K562 (cell line): ENCODE results near the gene GIMAP8. TPM values are rescaled to one million over a fixed set of nuclear protein-coding genes. Genes with fewer than 3 reads are reported as not detected.

Source experiments
- BCOR ChIP-seq: fragments of 450-650 bp; IDR thresholded peaks from 2 replicates; pipeline ENCODE4 v1.6.1; 2016
- CLOCK ChIP-seq: fragments of 250-450 bp; sonication (Bioruptor Pico); IDR thresholded peaks from 2 replicates; pipeline ENCODE4 v1.4.0; 2020; ENCODE audit warnings: mild to moderate bottlenecking, moderate library complexity, borderline replicate concordance
- DMBX1 ChIP-seq: fragments of 250-450 bp; sonication (Bioruptor Pico); IDR thresholded peaks from 2 replicates; pipeline ENCODE4 v1.8.0; 2022; ENCODE audit warnings: inconsistent platforms, mild to moderate bottlenecking, moderate library complexity, borderline replicate concordance
- ELK1 ChIP-seq: sonication (generic); formaldehyde crosslinking; IDR thresholded peaks from 2 replicates; pipeline ENCODE4 v1.8.1; 2022; ENCODE audit warnings: missing genetic modification reagents
- EP400 ChIP-seq: fragments of 450-650 bp; IDR thresholded peaks from 2 replicates; pipeline ENCODE4 v1.6.1; 2017; ENCODE audit warnings: antibody characterized with exemption, mild to moderate bottlenecking, moderate library complexity
- JUND ChIP-seq, 2 experiments: IDR thresholded peaks; 2 replicates in 1 of 2; 3 replicates in 1 of 2; pipeline ENCODE4 v1.6.1; 2011; ENCODE audit warnings: borderline replicate concordance in 2 of 2, low read depth in 2 of 2, low read length in 2 of 2, improper control_type of control experiment in 1 of 2, missing biosample characterization in 1 of 2, missing genetic modification characterization in 1 of 2, missing genetic modification reagents in 1 of 2
- MLLT1 ChIP-seq, 2 experiments: fragments of 450-650 bp; IDR thresholded peaks; 2 replicates each; pipeline ENCODE4 v1.6.1; 2016
- NFE2 ChIP-seq: IDR thresholded peaks from 2 replicates; pipeline ENCODE4 v1.6.1; 2014; ENCODE audit warnings: antibody characterized with exemption, low read depth
- NFRKB ChIP-seq: fragments of 450-650 bp; IDR thresholded peaks from 2 replicates; pipeline ENCODE4 v1.6.1; 2016; ENCODE audit warnings: low read depth
- NFYB ChIP-seq: IDR thresholded peaks from 2 replicates; pipeline ENCODE4 v1.6.1; 2011; ENCODE audit warnings: mild to moderate bottlenecking, moderate library complexity; ENCODE audit not compliant: insufficient read length; ENCODE audit errors: extremely low read depth
- RBM17 ChIP-seq: fragments of 200-400 bp; formaldehyde crosslinking; IDR thresholded peaks from 2 replicates; pipeline ENCODE4 v1.6.1; 2017; ENCODE audit warnings: low read depth, mild to moderate bottlenecking, low read length, borderline replicate concordance
- SMARCA4 ChIP-seq: fragments of 450-650 bp; IDR thresholded peaks from 2 replicates; pipeline ENCODE4 v1.6.1; 2016
- SP2 ChIP-seq: IDR thresholded peaks from 2 replicates; pipeline ENCODE4 v1.6.1; 2011; ENCODE audit warnings: mild to moderate bottlenecking, low read depth, low read length, moderate library complexity; ENCODE audit not compliant: poor library complexity, severe bottlenecking; ENCODE audit errors: extremely low read depth
- TCF15 ChIP-seq: fragments of 250-450 bp; sonication (Bioruptor Pico); IDR thresholded peaks from 2 replicates; pipeline ENCODE4 v1.8.0; 2022; ENCODE audit warnings: moderate library complexity, mild to moderate bottlenecking, inconsistent platforms
- UBTF ChIP-seq, 2 experiments: IDR thresholded peaks; 2 replicates each; pipeline ENCODE4 v1.6.1; 2012; ENCODE audit warnings: improper control_type of control experiment in 2 of 2, low read depth in 2 of 2, low read length in 2 of 2, borderline replicate concordance in 1 of 2
- ZC3H11A ChIP-seq: IDR thresholded peaks from 2 replicates; pipeline ENCODE4 v1.6.1; 2012; ENCODE audit warnings: low read depth, low read length, improper control_type of control experiment
- ZNF316 ChIP-seq: fragments of 450-650 bp; IDR thresholded peaks from 2 replicates; pipeline ENCODE4 v1.6.1; 2016
- ZNF551 ChIP-seq: fragments of 250-450 bp; sonication (Bioruptor Pico); IDR thresholded peaks from 2 replicates; pipeline ENCODE4 v1.5.0; 2021; ENCODE audit warnings: mild to moderate bottlenecking, moderate library complexity
- ZNF79 ChIP-seq: fragments of 250-450 bp; sonication (Bioruptor Pico); IDR thresholded peaks from 2 replicates; pipeline ENCODE4 v1.4.0; 2020; ENCODE audit warnings: low read depth, mild to moderate bottlenecking, moderate library complexity
- polyA plus RNA-seq, 8 experiments: library from polyadenylated mRNA; depleted of rRNA in 4 of 8; stranded (reverse) in 5 of 8; unstranded in 3 of 8; fragments of >200 nt; fragmentation: Nextera tagmentation in 2 of 8; fragmentation: Illumina TruSeq in 1 of 8; extraction: Ambion mirVana in 2 of 8; extraction: Trizol in 1 of 8; gene quantifications; 2 replicates each; pipeline versions ENCODE4 v1.2.1 to v1.2.3, GENCODE V29; 2011 to 2014; ENCODE audit warnings: inconsistent platforms in 1 of 8, missing spikeins in 1 of 8
- total RNA-seq, 7 experiments: library from RNA; depleted of rRNA in 6 of 7; stranded (reverse); fragments of >200 nt in 6 of 7; fragmentation: Illumina TruSeq in 2 of 7; extraction: Trizol in 2 of 7; gene quantifications; 2 replicates each; pipeline versions ENCODE4 v1.2.1 to v1.2.3, GENCODE V29; 2011 to 2021; ENCODE audit warnings: low replicate concordance in 1 of 7

The GIMAP8 gene
- total and polyA plus RNA-seq, 9 of the 15 experiments (the other 6 are each of a cell fraction or from before 2014, with no cell fraction given) = not detected

GRCh38 chr7:150404805-150405583, 45.4 kb upstream of the GIMAP8 start (continued):
- peak; percentile 46; the same call in 1 of the 2 replicates for TF ChIP-seq ZC3H11A
- peak; percentile 77 for TF ChIP-seq JUND (IDR thresholded peaks at IDR 0.05; ENCODE audit: borderline replicate concordance, low read depth, low read length)
- TF ChIP-seq JUND (tag; IDR thresholded peaks at IDR 0.05; ENCODE audit: borderline replicate concordance, low read depth, low read length) = no peak; the same call in 2 of the 3 replicates
- peak; percentile 87 for TF ChIP-seq EP400
- peak; percentile 9; the same call in 1 of the 2 replicates for TF ChIP-seq SMARCA4
- peak; percentile 68; the same call in 1 of the 2 replicates for TF ChIP-seq NFRKB
- TF ChIP-seq BCOR = no peak
- TF ChIP-seq SP2 = peak; percentile 72
- TF ChIP-seq CLOCK (CRISPR knock-in tag) = 0 out of 2 replicates have a peak, but pooled peaks have one; percentile 2
- TF ChIP-seq ZNF316 = no peak
- no peak for TF ChIP-seq RBM17
- no peak for TF ChIP-seq ZNF551 (CRISPR knock-in tag)
- no peak for TF ChIP-seq ZNF79 (CRISPR knock-in tag)
- no peak for TF ChIP-seq TCF15 (CRISPR knock-in tag)
- no peak for TF ChIP-seq ELK1 (CRISPR knock-in tag)
- TF ChIP-seq NFE2 = 0 out of 2 replicates have a peak, but pooled peaks have one; percentile 5
- no peak for TF ChIP-seq DMBX1 (CRISPR knock-in tag)
- no peak for TF ChIP-seq MLLT1 (IDR thresholded peaks at IDR 0.05)
- peak in 1 of 2 experiments; percentile 96; a peak in 2 of 4 replicates for TF ChIP-seq UBTF (IDR thresholded peaks at IDR 0.05; ENCODE audit: borderline replicate concordance in 1 of 2, low read depth in 2 of 2, low read length in 2 of 2)
- TF ChIP-seq NFYB = no peak
